Testis (tissue), 2 donors: ENCODE results near the gene STX4.

Source experiments
- CTCF ChIP-seq, 3 experiments: fragments of 450-650 bp in 2 of 3; fragments of 200-600 bp in 1 of 3; sonication (generic) in 1 of 3; IDR thresholded peaks; one replicate each; pipeline ENCODE4 v1.5.1; 2016 to 2019; ENCODE audit warnings: antibody characterized with exemption in 3 of 3, mild to moderate bottlenecking in 2 of 3, moderate library complexity in 1 of 3
- POLR2A ChIP-seq: fragments of 450-650 bp; IDR thresholded peaks from one replicate; pipeline ENCODE4 v1.6.1; 2017; ENCODE audit warnings: antibody characterized with exemption, mild to moderate bottlenecking, moderate library complexity

GRCh38 chr16:31074814-31075183 lies 41.4 kb downstream of the STX4 start:
- TF ChIP-seq CTCF (IDR thresholded peaks at IDR 0.05), result no peak
- no peak for TF ChIP-seq POLR2A
